Lung (tissue), 12 donors: ENCODE measurements around the gene MYH11. TPM values are rescaled to one million over a fixed set of nuclear protein-coding genes. Genes with fewer than 3 reads are reported as not detected.

ENCODE experiments used
- ATAC-seq: fragments of 200-7000 bp; cut with Tn5 transposase; one replicate; pipeline ENCODE4 v1.9.1; 2020; ENCODE audit warnings: moderate number of reproducible peaks; ENCODE audit not compliant: insufficient read depth, low FRiP score
- DNase-seq, 3 donors: peaks; one replicate each; pipeline ENCODE4 v3.0.0-alpha.2; 2013 to 2017
- H3K27ac ChIP-seq, 2 donors: one replicate each; pipeline ENCODE4 v1.5.1; 2013; ENCODE audit warnings: mild to moderate bottlenecking in 2 of 2, moderate library complexity in 2 of 2, control low read depth in 1 of 2, inconsistent platforms in 1 of 2, low read depth in 1 of 2, low read length in 1 of 2
- H3K27me3 ChIP-seq, 3 donors: one replicate each; pipeline ENCODE4 v1.5.1; 2013; ENCODE audit warnings: low read length in 2 of 3; ENCODE audit not compliant: control insufficient read depth in 3 of 3, insufficient read depth in 3 of 3
- H3K36me3 ChIP-seq, 4 donors: one replicate each; pipeline ENCODE4 v1.5.1; 2013; ENCODE audit warnings: low read length in 4 of 4, mild to moderate bottlenecking in 1 of 4, moderate library complexity in 1 of 4; ENCODE audit not compliant: control insufficient read depth in 4 of 4, insufficient read depth in 4 of 4
- H3K4me1 ChIP-seq, 5 donors: one replicate each; pipeline ENCODE4 v1.5.1; 2013; ENCODE audit warnings: low read length in 5 of 5, mild to moderate bottlenecking in 2 of 5, moderate library complexity in 1 of 5; ENCODE audit not compliant: control insufficient read depth in 5 of 5, insufficient read depth in 5 of 5
- H3K4me3 ChIP-seq: one replicate; pipeline ENCODE4 v1.5.1; 2013; ENCODE audit warnings: mild to moderate bottlenecking, control low read depth, moderate library complexity
- H3K9ac ChIP-seq, 2 donors: one replicate each; pipeline ENCODE4 v1.5.1; 2013; ENCODE audit warnings: low read length in 2 of 2, control low read depth in 1 of 2; ENCODE audit not compliant: insufficient read depth in 1 of 2
- H3K9me3 ChIP-seq, 4 donors: one replicate each; pipeline ENCODE4 v1.5.1; 2013; ENCODE audit warnings: low read length in 3 of 4, mild to moderate bottlenecking in 1 of 4, moderate library complexity in 1 of 4; ENCODE audit not compliant: control insufficient read depth in 4 of 4, insufficient read depth in 3 of 4
- WGBS, 2 donors: extraction: QIAGEN DNeasy Blood & Tissue Kit; methylation state at CpG; one replicate each; pipeline ENCODE4 v1.1.7; 2013; 5-methylcytosine and 5-hydroxymethylcytosine counted together
- polyA plus RNA-seq, 2 donors: library from polyadenylated mRNA; stranded (reverse); fragments of 200-250 nt; gene quantifications; one replicate each; pipeline ENCODE4 v1.2.1, GENCODE V29; 2013
- total RNA-seq, 2 donors: library from RNA; depleted of rRNA in 1 of 2; stranded (reverse); fragments of >200 nt in 1 of 2; gene quantifications; one replicate each; pipeline ENCODE4 v1.2.1, GENCODE V29; 2014 to 2021
- TF ChIP-seq, protein P1 (sequence below): IDR thresholded peaks from 2 replicates; pipeline ENCODE4 v1.5.1; 2012; ENCODE audit warnings: mild to moderate bottlenecking; ENCODE audit errors: control extremely low read depth, extremely low read depth
- donor health status: control.
- donor health status: control.
- donor health status: Bipolar disorder and iron deficiency.
- donor health status: healthy.
- donor health status: DM: yes; HTN: yes; CAD: no.

MYH11 gene
- total and polyA plus RNA-seq, 4 donors: 25.7 to 146 (median 55.0) TPM

DNA sequence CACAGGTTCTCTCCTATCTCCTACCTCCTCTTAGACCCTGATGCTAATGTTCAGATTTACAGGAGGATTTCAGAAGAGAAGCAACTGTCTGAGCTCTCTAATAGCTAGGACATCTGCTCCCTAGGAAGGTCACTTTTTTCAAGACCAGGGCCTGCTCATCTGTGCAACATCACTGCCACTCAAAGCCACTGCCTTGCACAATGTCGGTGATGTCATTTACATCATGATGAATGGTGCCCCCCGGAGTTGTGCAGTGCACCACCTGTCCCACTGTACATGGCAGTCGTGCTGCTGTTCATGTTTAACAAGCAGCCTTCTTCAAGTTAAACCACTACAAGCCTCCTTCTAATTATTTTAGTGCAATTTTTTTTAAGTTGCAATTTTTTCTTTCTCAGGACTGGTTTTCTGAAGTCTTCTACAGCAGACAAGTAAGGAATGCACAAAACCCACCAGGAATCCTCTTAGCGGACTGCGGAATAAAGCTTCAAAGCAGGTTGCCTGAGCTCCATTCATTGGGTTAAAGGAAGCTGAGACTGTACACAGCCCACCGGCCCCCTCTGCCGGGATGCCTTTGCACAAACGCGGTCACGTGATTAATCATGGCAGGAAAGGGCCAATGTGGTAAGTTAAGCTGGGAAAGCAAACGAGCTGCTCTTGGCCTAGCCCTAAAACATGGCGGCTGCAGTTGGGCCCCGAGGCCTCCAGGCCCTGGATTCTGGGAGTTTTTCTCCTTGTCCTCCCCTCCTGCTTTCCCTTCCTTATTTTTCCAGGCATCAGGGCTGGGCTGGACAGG lies 74.1 kb downstream of the MYH11 start:
- 63% methylated on average over 13 of the region's 13 CpGs for WGBS, 2 donors
- TF ChIP-seq, protein P1, sequence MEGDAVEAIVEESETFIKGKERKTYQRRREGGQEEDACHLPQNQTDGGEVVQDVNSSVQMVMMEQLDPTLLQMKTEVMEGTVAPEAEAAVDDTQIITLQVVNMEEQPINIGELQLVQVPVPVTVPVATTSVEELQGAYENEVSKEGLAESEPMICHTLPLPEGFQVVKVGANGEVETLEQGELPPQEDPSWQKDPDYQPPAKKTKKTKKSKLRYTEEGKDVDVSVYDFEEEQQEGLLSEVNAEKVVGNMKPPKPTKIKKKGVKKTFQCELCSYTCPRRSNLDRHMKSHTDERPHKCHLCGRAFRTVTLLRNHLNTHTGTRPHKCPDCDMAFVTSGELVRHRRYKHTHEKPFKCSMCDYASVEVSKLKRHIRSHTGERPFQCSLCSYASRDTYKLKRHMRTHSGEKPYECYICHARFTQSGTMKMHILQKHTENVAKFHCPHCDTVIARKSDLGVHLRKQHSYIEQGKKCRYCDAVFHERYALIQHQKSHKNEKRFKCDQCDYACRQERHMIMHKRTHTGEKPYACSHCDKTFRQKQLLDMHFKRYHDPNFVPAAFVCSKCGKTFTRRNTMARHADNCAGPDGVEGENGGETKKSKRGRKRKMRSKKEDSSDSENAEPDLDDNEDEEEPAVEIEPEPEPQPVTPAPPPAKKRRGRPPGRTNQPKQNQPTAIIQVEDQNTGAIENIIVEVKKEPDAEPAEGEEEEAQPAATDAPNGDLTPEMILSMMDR: no peak

DNA sequence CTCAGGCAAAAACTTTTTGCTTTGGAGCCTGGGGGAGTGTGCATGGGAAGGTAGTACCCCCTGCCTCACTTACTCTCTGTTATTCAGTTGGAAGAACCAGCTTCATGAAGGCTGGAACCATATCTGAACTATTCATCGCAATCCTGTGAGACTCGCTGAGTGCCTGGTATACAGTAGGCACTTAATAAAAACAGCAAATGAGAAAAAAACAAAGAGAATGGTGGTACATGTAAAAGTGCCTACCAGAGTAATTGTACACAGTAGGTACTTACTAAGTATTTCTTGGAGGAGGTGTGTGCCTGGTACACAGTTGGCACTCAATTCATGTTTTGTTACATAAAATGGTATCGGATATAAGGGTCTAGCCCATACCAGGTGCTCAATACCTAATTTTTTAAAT lies 75.2 kb downstream of the MYH11 start:
- ATAC-seq (no peak), DNase-seq (no peak)
- Histone ChIP-seq H3K36me3 (no peaks in the 10 kb centered on the region), H3K27me3 (no peaks in the 10 kb centered on the region), H3K4me1 (no peaks in the 10 kb centered on the region), H3K9ac (no peak overlapping the region), H3K27ac (no peak overlapping the region), H3K4me3 (no peak overlapping the region), H3K9me3 (no peaks in the 10 kb centered on the region)
- WGBS, 2 donors: 80 to 98% methylated on average over 3 of the region's 3 CpGs
- TF ChIP-seq, protein P1: no peak

More for the DNA sequence above, 74.1 kb downstream of the MYH11 start:
- ATAC-seq: no peak
- no peak for DNase-seq
- no peak overlapping the region for H3K9ac ChIP-seq
- no peak overlapping the region for H3K27ac ChIP-seq
- H3K9me3 ChIP-seq: no peaks in the 10 kb centered on the region
- H3K36me3 ChIP-seq: no peaks in the 10 kb centered on the region
- H3K27me3 ChIP-seq: no peaks in the 10 kb centered on the region
- H3K4me1 ChIP-seq: no peaks in the 10 kb centered on the region
- H3K4me3 ChIP-seq: no peak overlapping the region

DNA sequence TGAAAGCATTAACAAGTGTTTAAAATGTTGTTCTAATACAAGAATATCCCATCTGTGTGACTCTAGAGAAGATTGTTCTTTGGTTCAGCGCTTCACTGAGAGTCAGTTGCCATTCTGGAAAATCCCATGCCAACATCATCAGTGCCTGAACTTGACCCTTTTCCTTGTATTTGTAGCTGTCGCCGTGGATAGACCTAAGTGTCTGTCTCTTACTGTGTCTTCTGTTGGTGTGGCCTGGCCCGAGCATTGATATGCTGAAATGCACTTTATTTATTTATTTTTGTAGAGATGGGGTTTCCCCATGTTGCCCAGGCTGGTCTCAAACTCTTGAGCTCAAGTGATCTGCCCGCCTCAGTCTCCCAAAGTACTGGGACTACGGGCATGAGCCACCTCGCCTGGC lies 76.0 kb downstream of the MYH11 start:
- Histone ChIP-seq H3K9ac (no peak overlapping the region), H3K27ac (no peak overlapping the region), H3K9me3 (no peaks in the 10 kb centered on the region), H3K27me3 (no peaks in the 10 kb centered on the region), H3K36me3 (no peaks in the 10 kb centered on the region), H3K4me1 (no peaks in the 10 kb centered on the region), H3K4me3 (no peak overlapping the region)
- DNase-seq (no peak), ATAC-seq (no peak)
- 91 to 95% methylated on average over 7 of the region's 7 CpGs for WGBS, 2 donors
- TF ChIP-seq, protein P1: no peak
